ENCODE measurements around the gene SMURF2. TPM values are rescaled to one million over a fixed set of nuclear protein-coding genes. Genes with fewer than 3 reads are reported as not detected.

SMURF2 gene
- total RNA-seq, 1 experiment from 2014 or later = 127 TPM

- CTCF ChIA-PET = no interaction called here
- H3K4me3 ChIP-seq (replicated peaks in 1 of 2; ENCODE audit: low read depth in 1 of 2, low read length in 2 of 2) = no peak overlapping the region
- H3K9ac ChIP-seq (ENCODE audit: low read length) = no peak overlapping the region
- no peaks in the 10 kb centered on the region for H3K4me1 ChIP-seq (ENCODE audit: control insufficient read depth in 1 of 2, insufficient read depth in 2 of 2, low read length in 2 of 2)
- TF ChIP-seq ZBTB33 (IDR thresholded peaks at IDR 0.05; ENCODE audit: extremely low read depth, insufficient replicate concordance, low read length) (no peak), EZH2 (IDR thresholded peaks at IDR 0.05) (no peak)
- RAD21 ChIA-PET (ENCODE audit: low non-redundant PET in 1 of 2, low total read pairs in 2 of 2, uncharacterized antibody in 2 of 2, unreplicated experiment in 2 of 2) = interaction anchor here in 1 of 2 experiments (0.7 kb wide), 1 partner anchor 177 kb away, joined by 3 read pairs; no protein-coding TSS in a partner anchor
- peaks cover 38 to 53% of the 10 kb centered on the region in 2 experiments for H3K36me3 ChIP-seq (ENCODE audit: control insufficient read depth in 1 of 2, insufficient read depth in 2 of 2, low read length in 2 of 2)
- peaks cover 22% of the 10 kb centered on the region for H4K20me1 ChIP-seq (ENCODE audit: insufficient read depth)
- H3K27ac ChIP-seq (ENCODE audit: low read depth, low read length) = no peak overlapping the region
- H3K9me3 ChIP-seq (ENCODE audit: control insufficient read depth in 1 of 2, insufficient read depth in 1 of 2, low read depth in 1 of 2, low read length in 2 of 2) = no peaks in the 10 kb centered on the region
- H3K79me2 ChIP-seq (ENCODE audit: insufficient read depth, low read length) = peaks cover 100% of the 10 kb centered on the region
- ATAC-seq (no peak), DNase-seq (ENCODE audit: low read depth, low spot score) (no peak)
- H3K9me2 ChIP-seq (ENCODE audit: insufficient read depth) = no peaks in the 10 kb centered on the region
- no peak overlapping the region for H3K4me2 ChIP-seq (ENCODE audit: low read length)
- POLR2A ChIA-PET = interaction anchor here (0.6 kb wide), 1 partner anchor 139 kb away, joined by 4 read pairs; no protein-coding TSS in a partner anchor
- no TSS peak for BruUV-seq (replicated peaks)
- intact Hi-C loops (cut with micrococcal nuclease) = no loop called here
- no peaks in the 10 kb centered on the region for H3K27me3 ChIP-seq (ENCODE audit: insufficient read depth, low read length)
- H2AFZ ChIP-seq (ENCODE audit: low read depth, low read length, poor library complexity, severe bottlenecking) = no peak overlapping the region
These were observed 65.1 kb downstream of the SMURF2 start for GRCh38 chr17:64596988-64597387.

DNA sequence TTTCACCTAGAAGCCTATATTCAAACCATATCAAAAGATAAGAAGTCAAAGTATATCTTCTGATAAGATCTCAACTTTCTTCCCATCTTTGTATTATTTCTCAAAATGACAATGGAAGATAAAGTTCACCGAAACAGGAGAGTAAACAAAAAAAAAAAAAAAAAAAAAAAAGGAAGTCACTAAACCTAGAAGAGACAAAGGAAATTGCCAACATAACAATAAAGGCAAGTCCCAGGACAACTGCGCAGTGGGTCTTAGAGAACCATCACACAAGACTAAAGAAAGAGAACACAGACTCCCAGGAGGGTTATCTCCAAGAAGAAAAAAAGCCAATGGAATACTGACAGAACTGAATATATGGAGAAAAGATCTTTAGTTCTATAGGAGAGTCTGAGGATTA lies 65.7 kb downstream of the SMURF2 start:
- H3K79me2 ChIP-seq (ENCODE audit: insufficient read depth, low read length) = peaks cover 100% of the 10 kb centered on the region
- POLR2A ChIA-PET = no interaction called here
- no peak overlapping the region for H3K9ac ChIP-seq (ENCODE audit: low read length)
- H3K4me3 ChIP-seq (replicated peaks in 1 of 2; ENCODE audit: low read depth in 1 of 2, low read length in 2 of 2) = no peak overlapping the region
- H3K36me3 ChIP-seq (ENCODE audit: control insufficient read depth in 1 of 2, insufficient read depth in 2 of 2, low read length in 2 of 2) = peaks cover 41 to 59% of the 10 kb centered on the region in 2 experiments
- RAD21 ChIA-PET (ENCODE audit: low non-redundant PET in 1 of 2, low total read pairs in 2 of 2, uncharacterized antibody in 2 of 2, unreplicated experiment in 2 of 2) = interaction anchor here in 1 of 2 experiments (0.7 kb wide), 1 partner anchor 177 kb away, joined by 3 read pairs; no protein-coding TSS in a partner anchor
- intact Hi-C loops (cut with micrococcal nuclease) = no loop called here
- CTCF ChIA-PET = no interaction called here
- H4K20me1 ChIP-seq (ENCODE audit: insufficient read depth) = peaks cover 23% of the 10 kb centered on the region
- H3K27me3 ChIP-seq (ENCODE audit: insufficient read depth, low read length) = no peaks in the 10 kb centered on the region
- TF ChIP-seq ELF1 (IDR thresholded peaks at IDR 0.05; ENCODE audit: borderline replicate concordance, low read depth) (no peak), ZBTB33 (IDR thresholded peaks at IDR 0.05; ENCODE audit: extremely low read depth, insufficient replicate concordance, low read length) (no peak), REST (IDR thresholded peaks at IDR 0.05; ENCODE audit: low read depth) (no peak), EGR1 (IDR thresholded peaks at IDR 0.05; ENCODE audit: low read depth) (no peak), POLR2A (IDR thresholded peaks at IDR 0.05; ENCODE audit: borderline replicate concordance, extremely low read depth, insufficient read depth, insufficient read length) (no peak), SP1 (IDR thresholded peaks at IDR 0.05; ENCODE audit: low read depth) (no peak), ATF3 (IDR thresholded peaks at IDR 0.05) (no peak)
- H3K4me2 ChIP-seq (ENCODE audit: low read length) = no peak overlapping the region
- ATAC-seq (no peak), DNase-seq (ENCODE audit: low read depth, low spot score) (no peak)
- no peak overlapping the region for H2AFZ ChIP-seq (ENCODE audit: low read depth, low read length, poor library complexity, severe bottlenecking)
- H3K9me3 ChIP-seq (ENCODE audit: control insufficient read depth in 1 of 2, insufficient read depth in 1 of 2, low read depth in 1 of 2, low read length in 2 of 2) = no peaks in the 10 kb centered on the region
- BruUV-seq (replicated peaks) = no TSS peak
- no peak overlapping the region for H3K27ac ChIP-seq (ENCODE audit: low read depth, low read length)
- no peaks in the 10 kb centered on the region for H3K4me1 ChIP-seq (ENCODE audit: control insufficient read depth in 1 of 2, insufficient read depth in 2 of 2, low read length in 2 of 2)
- H3K9me2 ChIP-seq (ENCODE audit: insufficient read depth) = no peaks in the 10 kb centered on the region

Measured in HCT116 (cell line).